SK-N-SH (cell line): ENCODE measurements around the gene UTP25. TPM values are rescaled to one million over a fixed set of nuclear protein-coding genes. Genes with fewer than 3 reads are reported as not detected.
A peak's percentile ranks its signal among the peaks of the same experiment; 100 is the strongest.

Experiments used
- CTCF ChIA-PET: fragments of 300-600, 350-600 bp; formaldehyde crosslinking; extraction: SDS; loops from one replicate; lab custom pipeline; 2021; lab: Yijun Ruan, JAX
- POLR2A ChIA-PET: fragments of 350-600 bp; sonication (Branson Sonifier 250); formaldehyde crosslinking; extraction: SDS; loops from one replicate; lab custom pipeline; 2020; ENCODE audit warnings: antibody characterized with exemption, inconsistent platforms; lab: Yijun Ruan, JAX
- DNase-seq: peaks from one replicate; pipeline ENCODE4 v3.0.0; 2012
- H2AFZ ChIP-seq: fragments of 200-600 bp; sonication (generic); 2 replicates; pipeline ENCODE4 v1.8.1; 2016; ENCODE audit warnings: antibody characterized with exemption, mild to moderate bottlenecking, low read depth
- H3F3A ChIP-seq: fragments of 200-600 bp; sonication (generic); replicated peaks from 2 replicates; pipeline ENCODE3; 2016; ENCODE audit warnings: antibody characterized with exemption, mild to moderate bottlenecking; ENCODE audit not compliant: insufficient read depth
- H3K27ac ChIP-seq, 2 experiments: fragments of 200-500 bp in 1 of 2; fragments of 200-600 bp in 1 of 2; sonication (Bioruptor generic) in 1 of 2; sonication (generic), shearing (Covaris generic) in 1 of 2; 2 replicates each; pipeline versions ENCODE4 v1.5.1 to v1.6.1; 2014 to 2016; ENCODE audit warnings: low read depth in 2 of 2, inconsistent platforms in 1 of 2, low read length in 1 of 2, mild to moderate bottlenecking in 1 of 2, mixed read lengths in 1 of 2
- H3K27me3 ChIP-seq: fragments of 200-600 bp; sonication (generic), shearing (Covaris generic); 2 replicates; pipeline ENCODE4 v1.6.1; 2016; ENCODE audit warnings: mixed run types; ENCODE audit not compliant: insufficient read depth
- H3K36me3 ChIP-seq, 2 experiments: fragments of 200-500 bp in 1 of 2; fragments of 200-600 bp in 1 of 2; sonication (Bioruptor generic) in 1 of 2; sonication (generic) in 1 of 2; replicated peaks in 1 of 2; 2 replicates each; pipeline versions ENCODE3 to v1.5.1; 2014 to 2016; ENCODE audit warnings: low read length in 1 of 2, mild to moderate bottlenecking in 1 of 2; ENCODE audit not compliant: insufficient read depth in 2 of 2, control insufficient read depth in 1 of 2
- H3K4me1 ChIP-seq, 2 experiments: fragments of 200-500 bp in 1 of 2; fragments of 200-600 bp in 1 of 2; sonication (Bioruptor generic) in 1 of 2; sonication (generic), shearing (Covaris generic) in 1 of 2; 2 replicates each; pipeline versions ENCODE4 v1.5.1 to v1.6.1; 2014 to 2016; ENCODE audit warnings: low read depth in 1 of 2, low read length in 1 of 2, mixed run types in 1 of 2; ENCODE audit not compliant: insufficient read depth in 2 of 2, control insufficient read depth in 1 of 2
- H3K4me2 ChIP-seq: fragments of 200-600 bp; sonication (generic), shearing (Covaris generic); 2 replicates; pipeline ENCODE4 v1.6.1; 2017; ENCODE audit warnings: mixed run types
- H3K4me3 ChIP-seq, 2 experiments: fragments of 200-500 bp in 1 of 2; fragments of 200-600 bp in 1 of 2; sonication (Bioruptor generic) in 1 of 2; sonication (generic), shearing (Covaris generic) in 1 of 2; 2 replicates each; pipeline versions ENCODE4 v1.5.1 to v1.8.1; 2014 to 2016; ENCODE audit warnings: low read depth in 2 of 2, inconsistent platforms in 1 of 2, low read length in 1 of 2, mild to moderate bottlenecking in 1 of 2, mixed read lengths in 1 of 2, moderate library complexity in 1 of 2
- H3K79me2 ChIP-seq: fragments of 200-600 bp; sonication (generic); 2 replicates; pipeline ENCODE4 v1.8.1; 2017; ENCODE audit warnings: mild to moderate bottlenecking; ENCODE audit not compliant: insufficient read depth
- H3K9ac ChIP-seq: fragments of 200-600 bp; sonication (generic); 2 replicates; pipeline ENCODE4 v1.6.1; 2017; ENCODE audit warnings: mixed run types
- H3K9me2 ChIP-seq: fragments of 200-600 bp; sonication (generic); 2 replicates; pipeline ENCODE4 v1.6.1; 2017; ENCODE audit warnings: mixed run types
- H3K9me3 ChIP-seq: fragments of 200-600 bp; sonication (generic); 2 replicates; pipeline ENCODE4 v1.6.1; 2017; ENCODE audit warnings: mixed run types, mild to moderate bottlenecking, moderate library complexity
- H4K20me1 ChIP-seq: fragments of 200-600 bp; sonication (generic); 2 replicates; pipeline ENCODE4 v1.6.1; 2017; ENCODE audit warnings: mild to moderate bottlenecking, mixed run types; ENCODE audit not compliant: insufficient read depth
- CHD2 ChIP-seq: fragments of 150-350 bp; IDR thresholded peaks from 2 replicates; pipeline ENCODE4 v1.6.1; 2018; ENCODE audit warnings: low read length; ENCODE audit not compliant: partially characterized antibody
- EZH2phosphoT487 ChIP-seq: fragments of 200-600 bp; sonication (generic); IDR thresholded peaks from 2 replicates; pipeline ENCODE4 v1.6.1; 2017; ENCODE audit warnings: low read depth, mixed run types, mild to moderate bottlenecking, antibody characterized with exemption, moderate library complexity, borderline replicate concordance
- FOSL2 ChIP-seq: IDR thresholded peaks from 2 replicates; pipeline ENCODE4 v1.4.0; 2012; ENCODE audit warnings: low read depth, mild to moderate bottlenecking, moderate library complexity, borderline replicate concordance
- FOXM1 ChIP-seq: IDR thresholded peaks from 2 replicates; pipeline ENCODE4 v1.4.0; 2012; ENCODE audit warnings: low read depth, mild to moderate bottlenecking
- JUND ChIP-seq: IDR thresholded peaks from 2 replicates; pipeline ENCODE4 v1.4.0; 2012
- MAX ChIP-seq: IDR thresholded peaks from 2 replicates; pipeline ENCODE4 v1.4.0; 2012; ENCODE audit warnings: low read depth
- MEF2A ChIP-seq: IDR thresholded peaks from 2 replicates; pipeline ENCODE4 v1.4.0; 2012; ENCODE audit warnings: low read depth, borderline replicate concordance
- MXI1 ChIP-seq: IDR thresholded peaks from 2 replicates; pipeline ENCODE4 v1.6.1; 2012; ENCODE audit warnings: mild to moderate bottlenecking, low read depth, low read length, improper control_type of control experiment
- NRF1 ChIP-seq: IDR thresholded peaks from 2 replicates; pipeline ENCODE4 v1.6.1; 2012; ENCODE audit warnings: low read depth, mild to moderate bottlenecking, low read length
- PBX3 ChIP-seq: IDR thresholded peaks from 2 replicates; pipeline ENCODE4; 2012
- RAD21 ChIP-seq: IDR thresholded peaks from 2 replicates; pipeline ENCODE4 v1.6.1; 2012; ENCODE audit warnings: mild to moderate bottlenecking, low read length
- RCOR1 ChIP-seq: fragments of 150-350 bp; IDR thresholded peaks from 2 replicates; pipeline ENCODE4 v1.6.1; 2017; ENCODE audit warnings: antibody characterized with exemption, low read length
- SIN3A ChIP-seq: IDR thresholded peaks from 2 replicates; pipeline ENCODE4 v1.6.1; 2012; ENCODE audit warnings: low read depth, mild to moderate bottlenecking, low read length, moderate library complexity, borderline replicate concordance
- TAF1 ChIP-seq: IDR thresholded peaks from 2 replicates; pipeline ENCODE4 v1.6.1; 2012; ENCODE audit warnings: low read depth, mild to moderate bottlenecking, low read length, moderate library complexity, borderline replicate concordance
- TEAD4 ChIP-seq: IDR thresholded peaks from 2 replicates; pipeline ENCODE4 v1.4.0; 2012; ENCODE audit warnings: mild to moderate bottlenecking, borderline replicate concordance; ENCODE audit not compliant: insufficient read depth
- USF1 ChIP-seq: IDR thresholded peaks from 2 replicates; pipeline ENCODE4 v1.4.0; 2012; ENCODE audit warnings: low read depth, borderline replicate concordance
- USF2 ChIP-seq: fragments of 150-350 bp; IDR thresholded peaks from 2 replicates; pipeline ENCODE4 v1.6.1; 2017; ENCODE audit warnings: antibody characterized with exemption, low read length, low read depth, borderline replicate concordance
- YY1 ChIP-seq: IDR thresholded peaks from 2 replicates; pipeline ENCODE4 v1.4.0; 2012; ENCODE audit warnings: low read depth, mild to moderate bottlenecking
- WGBS: methylation state at CpG from one replicate; pipeline ENCODE4 v1.1.6; 2017; ENCODE audit warnings: low lambda C conversion rate; 5-methylcytosine and 5-hydroxymethylcytosine counted together
- polyA plus RNA-seq, 3 experiments: library from polyadenylated mRNA; depleted of rRNA; stranded (reverse); fragments of >200 nt; gene quantifications; 2 replicates each; pipeline ENCODE4 v1.2.3, GENCODE V29; 2012

UTP25 gene
- polyA plus RNA-seq, 1 of the 3 experiments (the other 2 are of a cell fraction), result 6.3 TPM

- no peak overlapping the region for H3K9ac ChIP-seq
- DNase-seq, result no peak
- H3K4me1 ChIP-seq, result peaks cover 8 to 28% of the 10 kb centered on the region in 2 experiments
- H3K27ac ChIP-seq, result peak overlapping the region in 1 of 2 experiments; percentile 49; a peak in 2 of 4 replicates
- TF ChIP-seq EZH2phosphoT487, result no peak
- peak; percentile 37; the same call in 1 of the 2 replicates for TF ChIP-seq PBX3
- no peak for TF ChIP-seq TEAD4
- WGBS, result 88% methylated on average over 6 of the region's 6 CpGs
- ChIA-PET POLR2A (interaction anchor here (0.6 kb wide), 1 partner anchor 223 kb away, joined by 9 read pairs; no protein-coding TSS in a partner anchor), CTCF (interaction anchor here (0.7 to 2.4 kb wide), 4 partner anchors 11 to 145 kb away, joined by 3 to 16 read pairs (median 3); no protein-coding TSS in a partner anchor)
- no peak overlapping the region for H3K4me2 ChIP-seq
- H3F3A ChIP-seq, result peaks cover 41% of the 10 kb centered on the region
- no peaks in the 10 kb centered on the region for H3K9me2 ChIP-seq
- peaks cover 90% of the 10 kb centered on the region for H3K79me2 ChIP-seq
- H3K27me3 ChIP-seq, result no peaks in the 10 kb centered on the region
- peaks cover 85 to 87% of the 10 kb centered on the region in 2 experiments for H3K36me3 ChIP-seq
- no peak overlapping the region for H3K4me3 ChIP-seq
- H3K9me3 ChIP-seq, result no peaks in the 10 kb centered on the region
- H2AFZ ChIP-seq, result no peak overlapping the region
- no peaks in the 10 kb centered on the region for H4K20me1 ChIP-seq
Measured at GRCh38 chr1:209844695-209845407, 17.1 kb downstream of the UTP25 start.

- peak overlapping the region in 1 of 2 experiments; percentile 49; a peak in 2 of 4 replicates for H3K27ac ChIP-seq
- peaks cover 3 to 28% of the 10 kb centered on the region in 2 experiments for H3K4me1 ChIP-seq
- H3K9ac ChIP-seq, result no peak overlapping the region
- no peaks in the 10 kb centered on the region for H3K9me3 ChIP-seq
- CTCF ChIA-PET, result interaction anchor here (0.7 to 2.4 kb wide), 5 partner anchors 7 to 144 kb away, joined by 3 to 16 read pairs (median 3); no protein-coding TSS in a partner anchor
- DNase-seq, result no peak
- H4K20me1 ChIP-seq, result no peaks in the 10 kb centered on the region
- peaks cover 88% of the 10 kb centered on the region in 2 experiments for H3K36me3 ChIP-seq
- POLR2A ChIA-PET, result no interaction called here
- H3K27me3 ChIP-seq, result no peaks in the 10 kb centered on the region
- H3K9me2 ChIP-seq, result no peaks in the 10 kb centered on the region
- WGBS, result 92% methylated on average over 1 of the region's 1 CpG
- no peak overlapping the region for H2AFZ ChIP-seq
- H3K79me2 ChIP-seq, result peaks cover 90% of the 10 kb centered on the region
- no peak for TF ChIP-seq TEAD4
- TF ChIP-seq, all 33 proteins: peak for 0
- H3F3A ChIP-seq, result peaks cover 38% of the 10 kb centered on the region
- H3K4me2 ChIP-seq, result peak overlapping the region; percentile 17; the same call in 1 of the 2 replicates
- no peak overlapping the region for H3K4me3 ChIP-seq
Measured at GRCh38 chr1:209845408-209845725, 17.6 kb downstream of the UTP25 start.

GRCh38 chr1:209849388-209849787 lies 21.6 kb downstream of the UTP25 start:
- peaks cover 2 to 11% of the 10 kb centered on the region in 2 experiments; a peak in 3 of 4 replicates for H3K4me1 ChIP-seq
- H3K4me2 ChIP-seq, result no peak overlapping the region
- H4K20me1 ChIP-seq, result no peaks in the 10 kb centered on the region
- no peak overlapping the region for H2AFZ ChIP-seq
- ChIA-PET CTCF (interaction anchor here (0.9 to 4.8 kb wide), 17 partner anchors 10 to 597 kb away, joined by 3 to 44 read pairs (median 3); partner anchors contain the start of genes SYT14 and UTP25), POLR2A (interaction anchor here (1.0 kb wide), 1 partner anchor 12 kb away, joined by 3 read pairs; no protein-coding TSS in a partner anchor)
- no peak overlapping the region for H3K4me3 ChIP-seq
- peaks cover 55% of the 10 kb centered on the region for H3K79me2 ChIP-seq
- no peaks in the 10 kb centered on the region for H3K9me2 ChIP-seq
- WGBS, result 82% methylated on average over 5 of the region's 5 CpGs
- H3K27ac ChIP-seq, result peak overlapping the region in 1 of 2 experiments; percentile 80; a peak in 2 of 4 replicates
- H3F3A ChIP-seq, result peaks cover 27% of the 10 kb centered on the region
- no peak for DNase-seq
- H3K36me3 ChIP-seq, result peaks cover 88 to 89% of the 10 kb centered on the region in 2 experiments
- no peaks in the 10 kb centered on the region for H3K9me3 ChIP-seq
- H3K9ac ChIP-seq, result no peak overlapping the region
- H3K27me3 ChIP-seq, result no peaks in the 10 kb centered on the region
- TF ChIP-seq MAX, result no peak
- TF ChIP-seq EZH2phosphoT487, result no peak
- TF ChIP-seq FOXM1, result no peak
- no peak for TF ChIP-seq FOSL2
- TF ChIP-seq TAF1, result no peak
- no peak for TF ChIP-seq NRF1
- TF ChIP-seq CHD2, result no peak
- TF ChIP-seq RCOR1, result no peak
- no peak for TF ChIP-seq USF2
- TF ChIP-seq MXI1, result no peak
- TF ChIP-seq RAD21, result no peak
- no peak for TF ChIP-seq USF1
- no peak for TF ChIP-seq MEF2A
- TF ChIP-seq YY1, result no peak
- TF ChIP-seq SIN3A, result no peak
- TF ChIP-seq JUND, result no peak
